Activated T-helper 1 cell treated with anti-CD3 and anti-CD28 coated beads, Interleukin-12 subunit alpha, Interleukin-12 subunit beta, Interleukin-2, Interleukin-4 antibody, amounts not matched to agents 30 ng/mL and 10 ng/mL and 1 ng/mL, durations not matched to agents 14 hours and 24 hours and 36 hours (primary cell): ENCODE results near the gene PNPT1. TPM values are rescaled to one million over a fixed set of nuclear protein-coding genes. Genes with fewer than 3 reads are reported as not detected.
A peak's percentile ranks its signal among the peaks of the same experiment; 100 is the strongest.
"Not testable (repeated sequence)": the region's sequence is repeated elsewhere in the genome, so short reads cannot be mapped to it uniquely, and the experiment has no call there.

ENCODE experiments used
- DNase-seq: peaks from one replicate; pipeline ENCODE4 v3.0.0; 2021; ENCODE audit warnings: low spot score
- H3K27ac Mint-ChIP-seq: one replicate; pipeline ENCODE4 v1.8.0; 2021; ENCODE audit warnings: mild to moderate bottlenecking, mixed read lengths
- H3K27me3 Mint-ChIP-seq: one replicate; pipeline ENCODE4 v1.8.0; 2022; ENCODE audit warnings: mild to moderate bottlenecking, moderate library complexity, mixed read lengths; ENCODE audit not compliant: insufficient read depth
- H3K36me3 Mint-ChIP-seq: one replicate; pipeline ENCODE4 v1.8.0; 2021; ENCODE audit warnings: low read depth, mixed read lengths
- H3K4me1 Mint-ChIP-seq: one replicate; pipeline ENCODE4 v1.8.0; 2021; ENCODE audit warnings: low read depth, mixed read lengths
- H3K4me3 Mint-ChIP-seq: one replicate; pipeline ENCODE4 v1.8.0; 2021; ENCODE audit warnings: mild to moderate bottlenecking, moderate library complexity, mixed read lengths
- H3K9me3 Mint-ChIP-seq: one replicate; pipeline ENCODE4 v1.8.0; 2021; ENCODE audit warnings: mixed read lengths
- intact Hi-C: fragments of 100-400 bp; cut with micrococcal nuclease; formaldehyde crosslinking; loops from one replicate; pipeline ENCODE4 v1.15.1; 2024
- total RNA-seq: library from RNA; stranded (reverse); gene quantifications from 2 replicates; pipeline ENCODE4 v1.2.3, GENCODE V29; 2022

Gene PNPT1
- 65.1 and 71.1 TPM in 2 replicates for total RNA-seq

DNA sequence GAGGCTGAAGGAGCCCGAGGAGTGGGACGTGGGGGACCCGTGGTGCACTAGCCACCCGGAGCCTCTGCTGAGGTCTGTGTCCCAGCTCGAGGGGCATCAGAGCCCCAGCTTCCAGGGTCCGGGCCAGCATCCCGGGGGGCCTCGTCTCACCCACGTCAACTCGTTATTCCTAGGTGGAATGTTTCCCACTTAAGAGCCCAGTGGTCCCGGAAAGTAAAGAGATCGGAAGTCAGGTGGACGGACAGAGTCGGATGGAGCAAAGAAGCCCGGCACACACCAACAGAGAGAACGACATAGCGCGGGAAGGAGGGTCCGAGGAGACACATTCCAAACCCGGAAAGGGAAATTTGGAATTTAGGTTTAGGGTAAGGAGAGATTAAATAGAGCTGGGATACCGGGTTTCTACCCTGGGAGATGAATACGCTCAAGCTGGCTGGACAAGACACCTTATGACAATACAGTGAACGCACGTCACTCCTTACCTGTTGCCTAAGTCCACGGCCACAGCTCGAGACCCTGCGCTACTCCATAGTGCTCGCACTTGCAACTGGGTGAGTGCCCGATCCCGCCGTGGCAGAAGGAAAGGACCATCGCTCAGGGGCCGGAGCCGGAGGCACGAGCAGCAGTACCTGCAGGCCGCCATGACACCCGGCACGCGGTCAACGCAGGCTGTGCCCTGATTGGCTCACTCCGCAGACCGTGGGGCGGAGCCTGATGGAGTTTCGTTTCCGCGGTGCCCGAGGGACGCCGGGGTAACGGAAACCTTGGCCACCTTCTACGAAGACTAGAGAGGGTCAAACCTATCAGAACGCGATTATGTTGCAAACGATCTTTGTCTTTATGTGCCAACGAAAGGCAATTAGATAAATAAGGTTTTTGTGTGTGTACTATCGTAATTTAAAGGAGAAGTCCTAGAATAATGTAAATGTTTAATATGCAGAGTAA is at the start of gene PNPT1:
TSS of gene PNPT1 (minus strand) at position 664 of the 945 bp plus-strand sequence. CDS start at position 643, 21 bp downstream.
- Mint-ChIP-seq H3K27ac (peak within 1 kb of the TSS; percentile 89), H3K9me3 (no peaks in the 10 kb centered on the region), H3K36me3 (peaks cover 18% of the 10 kb centered on the region), H3K27me3 (peaks cover 2% of the 10 kb centered on the region), H3K4me3 (peak within 1 kb of the TSS; percentile 98), H3K4me1 (peaks cover 39% of the 10 kb centered on the region)
- peak; percentile 92 for DNase-seq
- intact Hi-C loops = loop anchor here (1.0 to 10.0 kb wide), 10 partner anchors 76 to 1906 kb away; partner anchors contain the start of genes ACYP2, ASB3, CCDC88A and CFAP36

DNA sequence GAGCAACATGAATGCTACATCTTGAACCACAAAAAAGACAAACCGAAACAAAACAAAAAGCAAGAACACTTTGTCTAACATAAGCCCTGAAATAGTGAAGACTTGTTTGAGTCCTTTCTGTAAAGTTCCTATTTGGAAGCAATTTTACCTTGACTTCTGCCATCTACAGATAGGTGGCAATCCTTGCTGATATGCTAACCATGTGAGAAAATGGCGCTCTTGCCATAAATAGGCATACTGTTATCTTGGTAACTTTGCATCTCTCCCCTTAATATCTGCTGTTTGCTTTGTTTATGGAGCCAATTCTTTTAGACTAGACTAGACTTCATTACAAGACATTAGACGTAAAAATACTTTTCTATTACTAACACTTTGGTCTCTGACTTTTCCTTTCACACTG is 49.4 kb upstream of the PNPT1 start:
- intact Hi-C loops = no loop called here
- no peaks in the 10 kb centered on the region for H3K36me3 Mint-ChIP-seq
- no peaks in the 10 kb centered on the region for H3K27me3 Mint-ChIP-seq

DNA sequence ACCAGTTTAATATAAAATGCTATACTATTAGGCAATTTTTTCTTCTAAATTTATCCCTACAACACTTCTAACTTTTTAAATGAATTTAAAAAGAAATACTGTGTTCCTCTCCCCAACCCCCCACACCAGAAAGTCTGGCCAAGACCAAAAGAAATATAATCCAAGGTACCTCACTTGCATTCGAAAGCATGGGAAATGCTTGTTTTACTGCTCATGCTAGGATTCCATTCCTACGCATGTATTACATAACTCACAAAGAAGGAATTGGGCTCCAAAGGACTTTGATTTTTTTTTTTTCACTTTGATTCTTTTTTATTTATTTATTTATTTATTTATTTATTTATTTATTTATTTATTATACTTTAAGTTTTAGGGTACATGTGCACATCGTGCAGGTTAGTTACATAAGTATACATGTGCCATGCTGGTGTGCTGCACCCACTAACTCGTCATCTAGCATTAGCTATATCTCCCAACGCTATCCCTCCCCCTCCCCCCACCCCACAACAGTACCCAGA is 42.4 kb upstream of the PNPT1 start:
- intact Hi-C loops, H3K9me3 Mint-ChIP-seq, H3K27ac Mint-ChIP-seq, H3K4me1 Mint-ChIP-seq, H3K27me3 Mint-ChIP-seq, DNase-seq, H3K36me3 Mint-ChIP-seq, H3K4me3 Mint-ChIP-seq: not testable (repeated sequence)

More for the DNA sequence above, 49.4 kb upstream of the PNPT1 start:
- Mint-ChIP-seq H3K27ac (no peak overlapping the region), H3K4me1 (no peaks in the 10 kb centered on the region), H3K4me3 (no peak overlapping the region), H3K9me3 (no peaks in the 10 kb centered on the region)
- DNase-seq = no peak

DNA sequence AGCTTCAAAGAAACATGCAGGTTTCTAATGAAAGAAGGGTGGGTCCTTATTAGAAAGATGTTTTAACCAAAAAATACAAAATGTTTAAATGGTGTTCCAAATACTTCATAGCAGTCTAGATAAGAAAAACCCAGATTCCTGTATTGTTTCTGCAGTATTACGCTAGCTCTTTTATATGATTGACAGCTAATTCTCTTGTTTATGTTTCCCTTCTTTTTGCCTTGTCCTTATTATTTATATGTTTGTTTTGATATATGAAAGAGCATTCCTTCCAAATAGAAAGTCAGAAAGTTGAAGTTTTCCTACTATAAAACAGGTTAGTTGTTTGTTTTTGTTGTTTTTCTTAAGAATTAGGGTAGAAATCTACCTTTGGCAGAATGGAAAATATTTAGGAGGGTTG is 41.1 kb upstream of the PNPT1 start:
- intact Hi-C loops = no loop called here
- Mint-ChIP-seq H3K4me1 (no peaks in the 10 kb centered on the region), H3K27me3 (no peaks in the 10 kb centered on the region), H3K36me3 (no peaks in the 10 kb centered on the region), H3K9me3 (no peaks in the 10 kb centered on the region), H3K27ac (no peak overlapping the region), H3K4me3 (no peak overlapping the region)
- no peak for DNase-seq

DNA sequence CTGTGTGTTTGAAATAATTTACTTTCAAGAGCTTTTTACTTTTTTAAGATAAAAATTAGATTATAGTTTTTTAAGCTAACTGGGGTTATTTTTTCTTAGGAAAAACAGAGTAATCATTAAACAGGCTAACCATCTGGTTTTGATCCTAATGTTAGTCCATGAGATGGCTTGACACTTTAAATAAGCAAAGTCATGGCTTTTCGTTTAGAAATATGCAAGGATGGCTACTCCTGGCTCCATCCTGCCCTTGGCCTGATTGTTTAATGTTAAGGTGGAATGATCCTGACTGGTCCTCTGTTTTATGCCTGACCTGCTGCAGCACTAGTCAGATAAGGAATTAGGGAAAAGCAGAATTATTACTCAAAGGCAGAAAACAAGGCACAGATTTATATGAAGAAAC is 39.7 kb upstream of the PNPT1 start:
- H3K27ac Mint-ChIP-seq = no peak overlapping the region
- H3K4me1 Mint-ChIP-seq = no peaks in the 10 kb centered on the region
- H3K27me3 Mint-ChIP-seq = no peaks in the 10 kb centered on the region
- DNase-seq = no peak
- no peaks in the 10 kb centered on the region for H3K9me3 Mint-ChIP-seq
- intact Hi-C loops = no loop called here
- H3K36me3 Mint-ChIP-seq = no peaks in the 10 kb centered on the region
- no peak overlapping the region for H3K4me3 Mint-ChIP-seq

DNA sequence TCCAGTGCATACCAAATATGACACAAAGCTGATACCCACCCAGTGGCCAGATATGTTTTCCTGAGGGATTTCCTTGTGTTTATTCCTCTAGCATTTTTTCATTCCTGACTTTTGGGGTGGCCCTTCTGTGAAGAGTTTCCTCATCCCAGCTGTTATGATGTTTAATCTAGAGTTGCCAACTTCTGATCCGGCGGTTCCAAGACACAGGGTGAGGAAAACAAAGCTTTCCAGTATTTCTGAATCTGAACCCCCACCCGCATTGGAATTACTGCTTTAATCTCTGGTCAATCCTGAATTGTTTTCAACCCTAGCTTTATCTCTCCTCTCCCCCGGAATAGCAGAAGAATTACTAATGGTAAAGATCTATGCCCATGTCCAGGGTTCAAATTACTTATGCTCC is 39.2 kb upstream of the PNPT1 start:
- intact Hi-C loops = no loop called here
- no peaks in the 10 kb centered on the region for H3K4me1 Mint-ChIP-seq
- H3K4me3 Mint-ChIP-seq = no peak overlapping the region
- no peaks in the 10 kb centered on the region for H3K27me3 Mint-ChIP-seq
- H3K36me3 Mint-ChIP-seq = no peaks in the 10 kb centered on the region
- DNase-seq = no peak
- H3K9me3 Mint-ChIP-seq = no peaks in the 10 kb centered on the region
- H3K27ac Mint-ChIP-seq = no peak overlapping the region

DNA sequence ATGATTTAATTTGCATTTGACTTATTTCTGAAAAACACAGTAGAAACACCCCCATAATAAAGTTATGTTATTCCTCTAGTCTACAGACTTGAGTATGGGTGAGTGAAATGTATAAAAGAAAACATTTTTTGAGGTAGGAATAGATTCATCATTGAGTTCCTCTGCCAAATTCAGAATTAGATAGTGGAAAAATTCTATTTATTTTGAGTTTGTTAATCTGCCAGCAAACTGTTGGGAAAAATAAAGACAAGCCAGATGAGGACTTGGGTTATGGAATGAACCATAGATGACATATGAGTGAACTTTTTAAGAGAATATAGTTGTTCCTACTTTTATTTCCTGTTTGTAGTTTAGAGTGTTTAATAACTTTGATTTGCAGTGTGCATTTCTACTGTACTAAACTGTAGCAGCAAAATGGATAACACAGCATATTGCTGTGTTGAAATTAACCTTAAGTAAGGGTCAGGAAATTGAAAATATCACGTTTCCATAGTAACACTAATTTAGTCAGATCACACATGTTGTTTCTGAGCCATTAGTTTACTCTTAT is 35.6 kb upstream of the PNPT1 start:
- H3K27ac Mint-ChIP-seq = no peak overlapping the region
- no peaks in the 10 kb centered on the region for H3K36me3 Mint-ChIP-seq
- H3K4me1 Mint-ChIP-seq = no peaks in the 10 kb centered on the region
- intact Hi-C loops = no loop called here
- H3K4me3 Mint-ChIP-seq = no peak overlapping the region
- no peaks in the 10 kb centered on the region for H3K9me3 Mint-ChIP-seq
- no peaks in the 10 kb centered on the region for H3K27me3 Mint-ChIP-seq
- no peak for DNase-seq

DNA sequence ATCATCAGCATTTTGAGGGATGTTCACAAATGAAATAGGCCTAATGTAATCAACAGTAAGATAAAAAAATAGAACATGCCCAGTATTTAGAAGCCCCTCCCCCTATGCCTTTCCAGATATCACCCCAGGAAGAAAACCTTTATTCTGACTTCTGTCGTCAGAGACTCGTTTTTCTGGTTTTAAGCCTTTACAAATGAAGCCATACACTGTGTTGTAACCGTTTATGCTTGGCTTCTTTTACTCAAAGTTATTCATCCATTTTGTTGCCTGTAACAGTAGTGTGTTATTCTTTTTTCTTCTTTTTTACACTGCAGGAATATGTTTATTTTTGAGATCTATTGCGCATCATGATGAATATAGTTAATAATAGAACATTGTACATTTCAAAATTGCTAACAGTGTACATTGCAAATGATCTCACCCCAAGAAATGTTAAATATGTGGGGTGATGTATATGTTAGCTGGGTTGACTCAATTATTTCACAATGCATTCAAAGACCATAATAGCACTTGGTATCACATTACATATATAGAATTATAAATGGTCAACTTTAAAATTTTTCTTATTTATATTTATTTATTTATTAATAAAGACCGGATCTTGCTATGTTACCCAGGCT is 28.1 kb upstream of the PNPT1 start:
- Mint-ChIP-seq H3K4me1 (no peaks in the 10 kb centered on the region), H3K36me3 (no peaks in the 10 kb centered on the region), H3K27ac (no peak overlapping the region), H3K9me3 (no peaks in the 10 kb centered on the region), H3K4me3 (no peak overlapping the region), H3K27me3 (no peaks in the 10 kb centered on the region)
- intact Hi-C loops = no loop called here
- DNase-seq = no peak

DNA sequence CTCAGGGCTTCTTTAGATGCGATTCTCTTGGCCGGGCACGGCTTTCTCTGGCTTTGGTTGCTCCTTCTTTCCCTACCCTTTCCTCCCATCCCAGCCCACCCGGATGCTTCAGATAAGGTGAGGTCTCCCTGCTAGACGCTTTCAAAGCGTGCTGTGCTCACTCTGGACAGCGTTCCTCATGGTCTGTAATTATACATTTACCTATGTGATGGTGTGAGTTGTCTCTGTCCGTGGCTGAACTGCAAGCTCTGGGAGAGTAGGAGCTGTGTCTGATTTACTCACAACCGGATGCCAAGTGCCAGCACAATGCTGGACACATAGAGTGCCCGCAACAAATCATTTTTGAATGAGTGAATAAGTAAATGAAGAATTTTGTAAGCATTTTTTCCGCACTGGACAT is 26.8 kb upstream of the PNPT1 start:
- DNase-seq = no peak
- intact Hi-C loops = no loop called here
- no peaks in the 10 kb centered on the region for H3K4me1 Mint-ChIP-seq
- H3K27me3 Mint-ChIP-seq = no peaks in the 10 kb centered on the region
- no peak overlapping the region for H3K4me3 Mint-ChIP-seq
- H3K27ac Mint-ChIP-seq = no peak overlapping the region
- no peaks in the 10 kb centered on the region for H3K9me3 Mint-ChIP-seq
- no peaks in the 10 kb centered on the region for H3K36me3 Mint-ChIP-seq

DNA sequence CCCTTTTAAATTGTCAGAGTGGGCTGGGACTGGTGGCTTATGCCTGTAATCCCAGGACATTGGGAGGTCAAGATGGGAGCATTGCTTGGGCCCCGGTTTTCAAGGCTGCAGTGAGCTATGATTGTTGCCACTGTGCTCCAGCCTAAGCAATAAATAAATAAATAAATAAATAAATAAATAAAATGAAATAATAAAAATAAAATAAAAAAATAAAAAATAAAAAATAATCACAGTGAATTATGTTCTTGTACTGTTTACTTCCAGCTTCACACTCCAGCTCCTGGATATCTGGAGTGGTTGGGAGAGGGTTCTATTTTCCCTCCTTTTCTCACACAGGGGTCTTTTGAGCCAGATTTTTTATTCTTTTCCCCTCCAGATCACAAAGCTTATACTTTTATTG is 26.2 kb upstream of the PNPT1 start:
- Mint-ChIP-seq H3K36me3 (no peaks in the 10 kb centered on the region), H3K9me3 (no peaks in the 10 kb centered on the region), H3K27me3 (no peaks in the 10 kb centered on the region), H3K4me3 (no peak overlapping the region), H3K4me1 (no peaks in the 10 kb centered on the region), H3K27ac (no peak overlapping the region)
- intact Hi-C loops = loop anchor here (5.0 kb wide), 1 partner anchor 1797 kb away; no protein-coding TSS in a partner anchor
- no peak for DNase-seq

DNA sequence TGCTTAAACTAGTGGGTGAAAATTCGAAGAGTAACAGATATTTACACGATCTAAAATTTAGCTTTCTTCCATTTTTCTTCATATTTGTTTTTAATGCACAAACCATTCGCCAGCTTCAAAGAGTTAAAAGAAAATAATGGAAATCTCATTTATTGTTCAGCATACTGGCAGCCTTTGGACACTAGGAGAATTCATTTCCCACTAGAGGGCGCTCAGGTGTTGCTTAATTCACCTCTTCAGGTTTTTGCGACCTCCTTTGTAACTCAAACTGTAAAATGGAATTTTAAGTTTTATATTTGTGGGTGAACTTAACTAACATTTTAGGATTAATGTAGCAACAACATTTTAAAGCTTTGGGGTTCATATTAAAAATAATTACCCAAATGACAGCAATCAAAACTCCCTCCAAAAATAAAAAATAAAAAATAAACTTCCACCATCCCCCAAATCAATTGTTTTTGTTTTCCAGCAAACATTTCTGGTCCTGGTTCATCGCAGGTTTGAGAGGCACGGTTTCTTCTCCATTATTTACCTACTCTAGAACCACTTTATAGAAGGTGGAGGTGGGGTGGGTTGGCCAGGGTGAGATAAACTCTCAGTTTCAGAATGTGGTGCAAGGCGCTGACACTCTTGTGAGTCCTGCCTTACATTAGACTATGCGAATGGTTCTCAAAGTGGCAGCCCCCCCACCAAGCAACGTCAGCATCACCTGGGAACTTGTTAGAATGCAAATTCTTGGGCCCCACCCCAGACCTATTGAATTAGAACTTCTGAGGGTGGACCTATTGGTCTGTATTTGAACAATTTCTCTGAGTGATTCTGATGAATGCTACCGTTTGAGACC is 24.7 kb upstream of the PNPT1 start:
- Mint-ChIP-seq H3K27ac (no peak overlapping the region), H3K4me3 (no peak overlapping the region), H3K36me3 (no peaks in the 10 kb centered on the region), H3K9me3 (no peaks in the 10 kb centered on the region), H3K4me1 (no peaks in the 10 kb centered on the region), H3K27me3 (no peaks in the 10 kb centered on the region)
- intact Hi-C loops = loop anchor here (1.0 to 5.0 kb wide), 2 partner anchors 243 to 1799 kb away; no protein-coding TSS in a partner anchor
- peak; percentile 5 for DNase-seq

DNA sequence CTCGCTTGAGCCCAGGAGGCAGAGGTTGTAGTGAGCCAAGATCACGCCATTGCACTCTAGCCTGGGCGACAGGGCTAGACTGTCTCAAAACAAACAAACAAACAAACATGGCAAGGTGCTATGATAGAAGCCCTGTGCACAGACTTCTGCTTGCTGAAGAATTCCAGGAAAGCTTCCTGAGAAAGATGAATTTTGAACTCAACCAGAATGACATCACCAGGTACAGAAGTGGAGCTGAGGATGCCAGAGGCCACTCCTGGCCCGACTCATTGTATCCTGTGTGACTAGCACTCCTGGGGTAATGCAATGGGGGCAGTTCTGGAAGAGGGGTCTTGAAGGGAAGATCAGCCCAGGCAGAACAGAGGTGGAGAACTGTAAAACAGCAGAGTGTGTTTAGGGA is 22.0 kb upstream of the PNPT1 start:
- DNase-seq = no peak
- no peaks in the 10 kb centered on the region for H3K4me1 Mint-ChIP-seq
- H3K27me3 Mint-ChIP-seq = peaks cover 3% of the 10 kb centered on the region
- intact Hi-C loops = loop anchor here (5.0 kb wide), 1 partner anchor 1802 kb away; no protein-coding TSS in a partner anchor
- no peak overlapping the region for H3K27ac Mint-ChIP-seq
- no peaks in the 10 kb centered on the region for H3K36me3 Mint-ChIP-seq
- no peak overlapping the region for H3K4me3 Mint-ChIP-seq
- no peaks in the 10 kb centered on the region for H3K9me3 Mint-ChIP-seq
